Activated naive CD8-positive, alpha-beta T cell treated with anti-CD3 and anti-CD28 coated beads, Interleukin-2, amount 50 U/mL, for 24 hours (primary cell): Measurements from ENCODE around the gene KRTAP19-3.

ENCODE experiments used
- ATAC-seq: fragments of 150-1000 bp; cut with Tn5 transposase; one replicate; pipeline ENCODE4 v1.10.0; 2021
- DNase-seq: peaks from one replicate; pipeline ENCODE4 v3.0.0; 2021
- H3K27ac Mint-ChIP-seq: one replicate; pipeline ENCODE4 v1.8.0; 2021; ENCODE audit warnings: mild to moderate bottlenecking, mixed read lengths
- H3K27me3 Mint-ChIP-seq: one replicate; pipeline ENCODE4 v1.8.0; 2021; ENCODE audit warnings: mixed read lengths
- H3K36me3 Mint-ChIP-seq: one replicate; pipeline ENCODE4 v1.8.0; 2021; ENCODE audit warnings: low read depth, mixed read lengths
- H3K4me1 Mint-ChIP-seq: one replicate; pipeline ENCODE4 v1.8.0; 2021; ENCODE audit warnings: mixed read lengths
- H3K4me3 Mint-ChIP-seq: one replicate; pipeline ENCODE4 v1.8.0; 2021; ENCODE audit warnings: mild to moderate bottlenecking, moderate library complexity, mixed read lengths
- H3K9me3 Mint-ChIP-seq: one replicate; pipeline ENCODE4 v1.8.0; 2021; ENCODE audit warnings: mixed read lengths

The KRTAP19-3 gene

GRCh38 chr21:30447056-30447455 is 44.8 kb downstream of the KRTAP19-3 start:
- ATAC-seq, result no peak
- no peak for DNase-seq
- H3K36me3 Mint-ChIP-seq, result no peaks in the 10 kb centered on the region
- no peaks in the 10 kb centered on the region for H3K4me1 Mint-ChIP-seq
- peaks cover 3% of the 10 kb centered on the region for H3K27me3 Mint-ChIP-seq
- H3K4me3 Mint-ChIP-seq, result no peak overlapping the region
- no peaks in the 10 kb centered on the region for H3K9me3 Mint-ChIP-seq
- H3K27ac Mint-ChIP-seq, result no peak overlapping the region

DNA sequence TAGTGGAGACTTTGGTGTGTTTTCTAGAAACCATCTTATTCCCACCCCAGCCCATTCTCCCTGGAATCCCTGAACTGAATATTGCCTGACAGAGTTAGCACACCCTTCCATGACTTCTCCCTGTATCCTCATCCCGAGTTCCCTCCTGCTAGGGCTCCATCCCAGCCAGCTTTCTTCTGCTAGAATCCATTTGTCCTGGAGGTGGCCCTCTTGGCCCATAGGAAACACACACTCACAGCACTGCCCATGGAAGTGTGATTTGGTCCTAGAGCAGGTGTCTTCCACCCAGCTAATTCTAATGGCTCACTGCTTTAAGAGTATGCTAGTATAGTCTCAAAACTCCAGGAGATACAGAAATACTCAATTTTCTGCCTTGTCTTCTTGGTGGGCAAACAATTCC is 47.6 kb downstream of the KRTAP19-3 start:
- no peaks in the 10 kb centered on the region for H3K36me3 Mint-ChIP-seq
- ATAC-seq (no peak), DNase-seq (no peak)
- no peak overlapping the region for H3K4me3 Mint-ChIP-seq
- no peak overlapping the region for H3K27ac Mint-ChIP-seq
- peaks cover 3% of the 10 kb centered on the region for H3K27me3 Mint-ChIP-seq
- no peaks in the 10 kb centered on the region for H3K4me1 Mint-ChIP-seq
- no peaks in the 10 kb centered on the region for H3K9me3 Mint-ChIP-seq

DNA sequence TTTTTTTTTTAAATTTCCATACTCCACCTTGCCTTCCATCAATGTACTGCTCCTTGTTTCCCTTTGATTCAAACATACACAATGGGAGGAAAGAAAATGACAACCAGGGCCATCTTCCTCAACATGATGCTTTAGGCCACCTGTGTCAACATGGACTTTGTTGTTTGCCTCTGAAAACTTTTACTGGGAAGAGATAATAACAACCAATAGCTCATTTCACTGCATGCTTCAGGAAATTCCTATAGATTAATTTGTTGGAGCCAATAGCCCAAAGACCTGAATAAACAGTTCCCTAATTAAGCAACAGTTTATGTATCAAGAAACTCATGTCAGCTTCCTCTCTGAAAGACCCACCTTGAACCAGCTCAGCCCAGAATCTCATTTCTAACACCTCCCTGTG is 48.6 kb downstream of the KRTAP19-3 start:
- Mint-ChIP-seq H3K27me3 (peaks cover 3% of the 10 kb centered on the region), H3K36me3 (no peaks in the 10 kb centered on the region), H3K4me1 (no peaks in the 10 kb centered on the region), H3K9me3 (no peaks in the 10 kb centered on the region), H3K4me3 (no peak overlapping the region), H3K27ac (no peak overlapping the region)
- DNase-seq (no peak), ATAC-seq (no peak)
